ENCODE measurements around the gene EFS.

EFS gene

GRCh38 chr14:23324455-23324846, 40.5 kb downstream of the EFS start:
- no peak for DNase-seq

GRCh38 chr14:23323838-23324454, 41.0 kb downstream of the EFS start:
- DNase-seq: no peak

- DNase-seq: no peak
Observed at GRCh38 chr14:23322568-23323517, 42.1 kb downstream of the EFS start.

- DNase-seq: peak; percentile 79
Observed at GRCh38 chr14:23321572-23322547, 43.1 kb downstream of the EFS start.

- peak; percentile 100 for DNase-seq
Observed at GRCh38 chr14:23320584-23321571, 44.1 kb downstream of the EFS start, which contains the start of gene PABPN1. Gene PABPN1, plus strand, starts transcription at chr14:23321457. Its CDS starts 13 bp downstream, at chr14:23321470.

- DNase-seq: no peak
Observed at GRCh38 chr14:23319746-23320583, 45.0 kb downstream of the EFS start.

- DNase-seq: no peak
Observed at GRCh38 chr14:23316300-23316699, 48.7 kb downstream of the EFS start.

- DNase-seq: no peak
Observed at GRCh38 chr14:23310546-23310945, 54.4 kb downstream of the EFS start.

- no peak for DNase-seq
Observed at GRCh38 chr14:23308721-23309445, 56.1 kb downstream of the EFS start.

- no peak for DNase-seq
Observed at GRCh38 chr14:23307687-23308644, 57.0 kb downstream of the EFS start.

GRCh38 chr14:23307146-23307530, 57.8 kb downstream of the EFS start:
- no peak for DNase-seq

- peak; percentile 100 for DNase-seq
Observed at GRCh38 chr14:23306412-23307145, 58.4 kb downstream of the EFS start, which contains the start of gene BCL2L2. Gene BCL2L2, plus strand, starts transcription at chr14:23306833. Its CDS starts 935 bp downstream, at chr14:23307768.
